AG04450 (cell line): ENCODE measurements around the gene SPDYE3. TPM values are rescaled to one million over a fixed set of nuclear protein-coding genes. Genes with fewer than 3 reads are reported as not detected.
"Not testable (repeated sequence)": the region's sequence is repeated elsewhere in the genome, so short reads cannot be mapped to it uniquely, and the experiment has no call there.

Experiments used
- CTCF ChIA-PET: fragments of 300-600, 350-600 bp; formaldehyde crosslinking; extraction: SDS; loops from one replicate; lab custom pipeline; 2022; ENCODE audit warnings: antibody characterized with exemption, inconsistent platforms; lab: Charles Lee
- POLR2A ChIA-PET: fragments of 350-600 bp; formaldehyde crosslinking; extraction: SDS; loops from one replicate; lab custom pipeline; 2021; ENCODE audit warnings: antibody characterized with exemption, inconsistent platforms; lab: Yijun Ruan, JAX
- DNase-seq: peaks from one replicate; pipeline ENCODE4 v3.0.0-alpha.2; 2011; ENCODE audit warnings: low read depth, low spot score
- H3K27ac ChIP-seq: one replicate; pipeline ENCODE4 v1.5.1; 2012; ENCODE audit warnings: low read depth, low read length, control low read depth
- H3K27me3 ChIP-seq: one replicate; pipeline ENCODE4 v1.6.0; 2012; ENCODE audit warnings: low read length; ENCODE audit not compliant: control insufficient read depth, insufficient read depth
- H3K4me3 ChIP-seq: 2 replicates; pipeline ENCODE4 v1.5.1; 2011; ENCODE audit warnings: mild to moderate bottlenecking, low read depth, low read length, control low read depth
- H3K9me3 ChIP-seq: 2 replicates; pipeline ENCODE4 v1.5.1; 2012; ENCODE audit warnings: low read length; ENCODE audit not compliant: control insufficient read depth, insufficient read depth
- CTCF ChIP-seq: IDR thresholded peaks from 2 replicates; pipeline ENCODE4 v1.5.1; 2011; ENCODE audit warnings: low read depth, low read length, control low read depth, inconsistent platforms
- polyA plus RNA-seq: library from polyadenylated mRNA; depleted of rRNA; stranded (reverse); fragments of >200 nt; gene quantifications from 2 replicates; pipeline ENCODE4 v1.2.3, GENCODE V29; 2011

The SPDYE3 gene
- polyA plus RNA-seq, 1 experiment = not detected

DNA sequence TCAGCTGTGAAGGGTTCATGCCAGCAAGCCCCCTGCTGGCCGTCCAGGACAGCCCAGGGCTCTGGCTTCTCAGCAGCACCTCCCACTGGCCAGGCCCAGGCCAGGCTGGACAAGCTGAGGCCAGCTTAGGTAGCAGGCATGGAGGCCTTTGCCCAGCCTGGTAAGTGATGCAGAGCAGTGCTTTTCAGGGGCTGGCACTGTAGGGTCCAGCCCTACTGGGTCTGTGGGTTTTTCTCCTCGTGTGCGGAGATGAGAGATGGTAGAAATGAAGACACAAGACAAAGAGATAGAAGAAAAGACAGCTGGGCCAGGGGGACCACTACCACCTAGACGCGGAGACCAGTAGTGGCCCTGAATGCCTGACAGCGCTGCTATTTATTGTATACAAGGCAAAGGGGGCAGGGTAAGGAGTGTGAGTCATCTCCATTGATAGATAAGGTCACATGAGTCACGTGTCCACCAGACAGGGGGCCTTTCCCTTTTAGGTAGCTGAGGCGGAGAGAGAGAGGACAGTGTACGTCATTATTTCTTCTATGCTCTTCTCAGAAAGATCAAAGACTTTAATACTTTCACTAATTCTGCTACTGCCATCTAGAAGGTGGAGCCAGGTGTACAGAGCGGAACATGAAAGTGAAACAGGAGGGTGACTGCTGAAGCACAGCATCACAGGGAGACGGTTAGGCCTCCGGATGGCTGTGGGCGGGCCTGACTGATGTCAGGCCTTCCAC lies 37.2 kb downstream of the SPDYE3 start:
- POLR2A ChIA-PET = interaction anchor here (0.6 kb wide), 1 partner anchor 84 kb away, joined by 4 read pairs; the partner anchor contains the start of gene ZCWPW1
- H3K4me3 ChIP-seq, H3K27me3 ChIP-seq, H3K9me3 ChIP-seq: not testable (repeated sequence)
- CTCF ChIA-PET = interaction anchor here (0.8 to 2.4 kb wide), 5 partner anchors 10 to 212 kb away, joined by 3 to 13 read pairs (median 3); no protein-coding TSS in a partner anchor
- peak; percentile 4 for DNase-seq
- TF ChIP-seq CTCF = peak; percentile 49; the same call in 1 of the 2 replicates
- H3K27ac ChIP-seq = peak overlapping the region; percentile 11

DNA sequence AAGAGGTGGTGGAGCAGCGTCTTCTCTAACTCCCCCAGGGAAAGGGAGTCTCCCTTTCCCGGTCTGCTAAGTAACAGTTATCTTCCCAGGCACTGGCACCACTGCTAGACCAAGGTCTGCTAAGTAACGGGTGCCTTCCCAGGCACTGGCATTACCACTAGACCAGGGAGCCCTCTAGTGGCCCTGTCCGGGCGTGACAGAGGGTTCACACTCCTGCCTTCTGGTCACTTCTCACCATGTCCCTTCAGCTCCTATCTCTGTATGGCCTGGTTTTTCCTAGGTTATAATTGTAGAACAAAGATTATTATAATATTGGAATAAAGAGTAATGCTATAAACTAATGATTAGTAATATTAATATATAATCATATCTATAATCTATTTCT lies 37.8 kb downstream of the SPDYE3 start:
- H3K4me3 ChIP-seq, H3K27me3 ChIP-seq, DNase-seq, H3K9me3 ChIP-seq, H3K27ac ChIP-seq: not testable (repeated sequence)
- ChIA-PET POLR2A (interaction anchor here (0.6 kb wide), 1 partner anchor 83 kb away, joined by 4 read pairs; the partner anchor contains the start of gene ZCWPW1), CTCF (interaction anchor here (0.8 to 2.4 kb wide), 4 partner anchors 40 to 212 kb away, joined by 3 to 13 read pairs (median 4); no protein-coding TSS in a partner anchor)
- TF ChIP-seq CTCF = peak; percentile 34

DNA sequence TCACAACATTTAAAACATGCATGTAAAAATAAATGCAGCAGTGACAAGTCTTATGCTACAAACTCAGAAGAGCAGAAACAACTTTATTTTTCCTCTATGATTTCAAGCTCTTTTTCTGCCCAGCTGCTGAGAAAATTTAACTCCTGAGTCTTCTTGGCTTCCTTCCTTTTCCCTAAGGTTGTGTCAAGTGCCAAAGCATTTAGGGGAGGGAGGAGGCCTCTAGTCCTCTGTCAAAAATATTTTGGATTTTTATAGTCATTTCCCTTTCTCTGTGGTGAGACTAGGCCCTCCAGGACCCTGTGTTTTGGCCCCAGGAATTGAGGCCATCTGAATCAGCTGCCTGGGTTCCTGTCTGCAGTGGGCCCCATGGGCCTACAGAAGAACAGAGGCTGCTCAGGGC lies 39.4 kb downstream of the SPDYE3 start:
- ChIA-PET CTCF (interaction anchor here (0.9 to 2.2 kb wide), 5 partner anchors 92 to 216 kb away, joined by 3 to 11 read pairs (median 6); no protein-coding TSS in a partner anchor), POLR2A (no interaction called here)

DNA sequence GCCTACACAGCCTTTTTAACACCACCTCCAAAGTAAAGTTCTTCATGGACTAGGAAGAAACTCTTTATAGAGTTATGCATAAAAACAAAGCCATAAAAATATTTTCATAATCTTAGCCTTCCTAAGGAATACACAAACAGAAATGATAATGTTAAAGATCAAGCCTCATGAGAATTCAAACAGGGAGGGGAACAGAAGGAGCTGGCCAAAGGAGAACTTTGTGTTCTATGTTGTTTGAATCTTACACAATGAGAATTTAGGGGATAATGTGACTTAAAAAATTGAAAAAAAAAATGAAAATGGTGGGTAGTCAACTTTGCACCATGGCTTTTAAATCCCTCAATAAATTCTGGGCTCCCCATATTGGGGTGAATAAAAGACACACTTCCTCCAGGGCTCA lies 41.3 kb downstream of the SPDYE3 start:
- H3K9me3 ChIP-seq = no peaks in the 10 kb centered on the region
- ChIA-PET POLR2A (no interaction called here), CTCF (interaction anchor here (0.6 to 0.7 kb wide), 2 partner anchors 203 to 342 kb away, joined by 3 to 5 read pairs; no protein-coding TSS in a partner anchor)
- no peak overlapping the region for H3K4me3 ChIP-seq
- no peak for TF ChIP-seq CTCF
- no peak for DNase-seq
- no peaks in the 10 kb centered on the region for H3K27me3 ChIP-seq
- H3K27ac ChIP-seq = no peak overlapping the region

More for the DNA sequence above, 39.4 kb downstream of the SPDYE3 start:
- Histone ChIP-seq H3K27me3 (no peaks in the 10 kb centered on the region), H3K4me3 (no peak overlapping the region), H3K9me3 (no peaks in the 10 kb centered on the region), H3K27ac (no peak overlapping the region)
- DNase-seq = no peak
- TF ChIP-seq CTCF = no peak

- ChIA-PET POLR2A (no interaction called here), CTCF (no interaction called here)
- H3K9me3 ChIP-seq = no peaks in the 10 kb centered on the region
- DNase-seq = no peak
- no peak overlapping the region for H3K4me3 ChIP-seq
- no peaks in the 10 kb centered on the region for H3K27me3 ChIP-seq
- TF ChIP-seq CTCF = no peak
- no peak overlapping the region for H3K27ac ChIP-seq
These were observed 42.3 kb downstream of the SPDYE3 start for GRCh38 chr7:100349757-100350156.
